Liver (tissue), 9 donors: ENCODE data around the gene ACBD3. TPM values are rescaled to one million over a fixed set of nuclear protein-coding genes. Genes with fewer than 3 reads are reported as not detected.
A peak's percentile ranks its signal among the peaks of the same experiment; 100 is the strongest.

ENCODE experiments used
- DNase-seq: peaks from one replicate; pipeline ENCODE4 v3.0.0-alpha.2; 2017; ENCODE audit warnings: low spot score
- H3K27ac ChIP-seq, 2 donors: one replicate each; pipeline ENCODE4 v1.7.0; 2013; ENCODE audit warnings: inconsistent platforms in 2 of 2, low read length in 2 of 2, control low read depth in 1 of 2, low read depth in 1 of 2, mild to moderate bottlenecking in 1 of 2
- H3K27me3 ChIP-seq, 4 donors: one replicate each; pipeline versions ENCODE4 v1.6.1 to v1.7.0; 2013; ENCODE audit warnings: low read length in 3 of 4, inconsistent platforms in 1 of 4, mild to moderate bottlenecking in 1 of 4, moderate library complexity in 1 of 4; ENCODE audit not compliant: control insufficient read depth in 4 of 4, insufficient read depth in 4 of 4
- H3K36me3 ChIP-seq, 4 donors: one replicate each; pipeline versions ENCODE4 v1.6.1 to v1.7.0; 2013; ENCODE audit warnings: low read length in 3 of 4, mild to moderate bottlenecking in 3 of 4, low read depth in 1 of 4, moderate library complexity in 1 of 4; ENCODE audit not compliant: control insufficient read depth in 4 of 4, insufficient read depth in 3 of 4
- H3K4me1 ChIP-seq, 4 donors: one replicate each; pipeline versions ENCODE4 v1.6.1 to v1.7.0; 2013; ENCODE audit warnings: low read length in 3 of 4, mild to moderate bottlenecking in 3 of 4, moderate library complexity in 1 of 4; ENCODE audit not compliant: control insufficient read depth in 4 of 4, insufficient read depth in 4 of 4
- H3K4me3 ChIP-seq, 3 donors: one replicate each; pipeline versions ENCODE4 v1.6.1 to v1.7.0; 2013; ENCODE audit warnings: low read length in 3 of 3, control low read depth in 1 of 3, low read depth in 1 of 3, mild to moderate bottlenecking in 1 of 3
- H3K9ac ChIP-seq, 2 donors: one replicate each; pipeline ENCODE4 v1.7.0; 2013; ENCODE audit warnings: low read length in 2 of 2, mild to moderate bottlenecking in 2 of 2, moderate library complexity in 2 of 2, control low read depth in 1 of 2, low read depth in 1 of 2
- H3K9me3 ChIP-seq, 4 donors: one replicate each; pipeline versions ENCODE4 v1.6.1 to v1.7.0; 2013; ENCODE audit warnings: low read length in 3 of 4; ENCODE audit not compliant: control insufficient read depth in 4 of 4
- ATF3 ChIP-seq: IDR thresholded peaks from 2 replicates; pipeline ENCODE4 v1.6.1; 2016; ENCODE audit warnings: antibody characterized with exemption
- CTCF ChIP-seq: fragments of 150-350 bp; IDR thresholded peaks from 2 replicates; pipeline ENCODE4 v1.5.1; 2017; ENCODE audit warnings: improper control_type of control experiment, low read depth, low read length; ENCODE audit not compliant: missing input control
- EGR1 ChIP-seq, 2 donors: IDR thresholded peaks; 2 replicates each; pipeline ENCODE4 v1.6.1; 2016 to 2018; ENCODE audit warnings: antibody characterized with exemption in 2 of 2, low read depth in 2 of 2
- FOXA1 ChIP-seq: IDR thresholded peaks from 2 replicates; pipeline ENCODE4 v1.6.1; 2016; ENCODE audit warnings: antibody characterized with exemption
- FOXA2 ChIP-seq: IDR thresholded peaks from 2 replicates; pipeline ENCODE4 v1.6.1; 2016; ENCODE audit warnings: antibody characterized with exemption
- GABPA ChIP-seq, 2 donors: IDR thresholded peaks in 1 of 2; conservative IDR thresholded peaks in 1 of 2; 2 replicates each; pipeline ENCODE4 v1.6.1; 2016; ENCODE audit warnings: antibody characterized with exemption in 2 of 2, mild to moderate bottlenecking in 1 of 2, moderate library complexity in 1 of 2
- HNF4A ChIP-seq, 2 donors: conservative IDR thresholded peaks; 2 replicates each; pipeline ENCODE4 v1.6.1; 2016; ENCODE audit warnings: antibody characterized with exemption in 2 of 2, mild to moderate bottlenecking in 2 of 2
- MAX ChIP-seq: IDR thresholded peaks from 2 replicates; pipeline ENCODE4 v1.6.1; 2016; ENCODE audit warnings: antibody characterized with exemption
- NR2F2 ChIP-seq: IDR thresholded peaks from 2 replicates; pipeline ENCODE4 v1.6.1; 2016; ENCODE audit warnings: antibody characterized with exemption
- RAD21 ChIP-seq, 2 donors: IDR thresholded peaks; 2 replicates each; pipeline ENCODE4 v1.6.1; 2016; ENCODE audit warnings: antibody characterized with exemption in 2 of 2, mild to moderate bottlenecking in 2 of 2
- REST ChIP-seq: IDR thresholded peaks from 2 replicates; pipeline ENCODE4 v1.6.1; 2016; ENCODE audit warnings: antibody characterized with exemption, mild to moderate bottlenecking
- TAF1 ChIP-seq: conservative IDR thresholded peaks from 2 replicates; pipeline ENCODE4 v1.6.1; 2016; ENCODE audit warnings: antibody characterized with exemption, mild to moderate bottlenecking
- YY1 ChIP-seq: IDR thresholded peaks from 2 replicates; pipeline ENCODE4 v1.6.1; 2016; ENCODE audit warnings: antibody characterized with exemption, mild to moderate bottlenecking
- WGBS: extraction: QIAGEN DNeasy Blood & Tissue Kit; methylation state at CpG from one replicate; pipeline ENCODE4 v1.1.7; 2013; 5-methylcytosine and 5-hydroxymethylcytosine counted together
- polyA plus RNA-seq, 2 donors: library from polyadenylated mRNA; stranded (reverse) in 1 of 2; unstranded in 1 of 2; fragments of 200-250 nt in 1 of 2; fragments of >200 nt in 1 of 2; fragmentation: Nextera tagmentation in 1 of 2; extraction: Ambion mirVana in 1 of 2; gene quantifications; one replicate each; pipeline versions ENCODE4 v1.2.1 to v1.2.3, GENCODE V29; 2013 to 2015
- total RNA-seq, 2 donors: library from RNA; depleted of rRNA; stranded (reverse); fragments of >200 nt; gene quantifications; one replicate each; pipeline ENCODE4 v1.2.3, GENCODE V29; 2014
- donor health status: healthy.
- donor health status: healthy.
- donor health status: healthy.
- donor health status: healthy.
- donor health status: healthy.

ACBD3 gene
- total and polyA plus RNA-seq, 4 donors, result 9.0 to 26.9 (median 14.1) TPM

- Histone ChIP-seq H3K27ac (peak overlapping the region; percentile 93 to 98), H3K27me3 (no peaks in the 10 kb centered on the region), H3K9ac (peak overlapping the region in 1 of 2 donors; percentile 24), H3K36me3 (no peaks in the 10 kb centered on the region), H3K4me3 (peak overlapping the region; percentile 1 to 80 (median 43)), H3K4me1 (peaks cover 3 to 21% (median 12%) of the 10 kb centered on the region in 4 donors), H3K9me3 (no peaks in the 10 kb centered on the region)
- 2% methylated on average over 73 of the region's 73 CpGs for WGBS
- TF ChIP-seq EGR1 (IDR thresholded peaks at IDR 0.05; ENCODE audit: low read depth in 2 of 2), result peak; percentile 32 to 69
- no peak for TF ChIP-seq YY1
- peak; percentile 57 for DNase-seq
Measured at GRCh38 chr1:226110249-226111097, 76.1 kb downstream of the ACBD3 start.

- WGBS, result under 1% methylated on average over 57 of the region's 57 CpGs
- no peaks in the 10 kb centered on the region for H3K27me3 ChIP-seq
- TF ChIP-seq FOXA2 (no peak), CTCF (peak; percentile 40), GABPA (IDR thresholded peaks at IDR 0.05 in 1 of 2, conservative IDR thresholded peaks at IDR 0.05 in 1 of 2) (no peak), YY1 (peak; percentile 15), RAD21 (IDR thresholded peaks at IDR 0.05) (peak in 1 of 2 donors; percentile 59)
- peak overlapping the region; percentile 61 to 80 (median 67) for H3K4me3 ChIP-seq
- H3K9me3 ChIP-seq, result no peaks in the 10 kb centered on the region
- no peaks in the 10 kb centered on the region for H3K36me3 ChIP-seq
- peak; percentile 76 for DNase-seq
- H3K27ac ChIP-seq, result peak overlapping the region; percentile 93 to 98
- H3K4me1 ChIP-seq, result peaks cover 3 to 21% (median 12%) of the 10 kb centered on the region in 4 donors
- H3K9ac ChIP-seq, result peak overlapping the region; percentile 64 to 78
Measured at GRCh38 chr1:226109829-226110248, 76.7 kb downstream of the ACBD3 start.

GRCh38 chr1:226108935-226109828 is 77.4 kb downstream of the ACBD3 start:
- DNase-seq, result no peak
- H3K4me1 ChIP-seq, result peaks cover 3 to 21% (median 12%) of the 10 kb centered on the region in 4 donors
- TF ChIP-seq GABPA (IDR thresholded peaks at IDR 0.05 in 1 of 2, conservative IDR thresholded peaks at IDR 0.05 in 1 of 2) (peak in 1 of 2 donors; percentile 13), YY1 (peak; percentile 33), FOXA1 (no peak), NR2F2 (no peak), FOXA2 (no peak), MAX (no peak), RAD21 (IDR thresholded peaks at IDR 0.05) (no peak), ATF3 (no peak), CTCF (no peak), REST (no peak), TAF1 (no peak), HNF4A (conservative IDR thresholded peaks at IDR 0.05) (no peak)

More at GRCh38 chr1:226108935-226109828, 77.4 kb downstream of the ACBD3 start:
- WGBS, result 22% methylated on average over 23 of the region's 23 CpGs
- Histone ChIP-seq H3K27ac (peak overlapping the region; percentile 93 to 98), H3K4me3 (peak overlapping the region; percentile 61 to 80 (median 67)), H3K36me3 (no peaks in the 10 kb centered on the region), H3K9ac (peak overlapping the region; percentile 64 to 78), H3K9me3 (no peaks in the 10 kb centered on the region), H3K27me3 (no peaks in the 10 kb centered on the region)
